ENCODE data around the gene TBC1D5.

GRCh38 chr3:17761563-17761962, 19.1 kb upstream of the TBC1D5 start:
- TF ChIP-seq CTCF (IDR thresholded peaks at IDR 0.05) (no peak), POLR2A (IDR thresholded peaks at IDR 0.05) (no peak)
